Measurements from ENCODE around the gene FNTB. TPM values are rescaled to one million over a fixed set of nuclear protein-coding genes. Genes with fewer than 3 reads are reported as not detected.

Gene FNTB
- total and polyA plus RNA-seq, 2 of the 8 experiments (the other 6 are each of a cell fraction or from before 2014, with no cell fraction given) = 16.0 to 20.7 TPM

- TF ChIP-seq KDM4A (IDR thresholded peaks at IDR 0.05; ENCODE audit: low read depth, low read length, severe bottlenecking) = no peak
- TF ChIP-seq CEBPB (IDR thresholded peaks at IDR 0.05; ENCODE audit: low read depth, low read length) = no peak
- TF ChIP-seq ATF2 (IDR thresholded peaks at IDR 0.05; ENCODE audit: low read length) = no peak
These were observed 83.8 kb downstream of the FNTB start (continued) for GRCh38 chr14:65070471-65070976.
